Caco-2 (cell line): ENCODE data around the gene FCGR2B. TPM values are rescaled to one million over a fixed set of nuclear protein-coding genes. Genes with fewer than 3 reads are reported as not detected.
"Not testable (repeated sequence)": the region's sequence is repeated elsewhere in the genome, so short reads cannot be mapped to it uniquely, and the experiment has no call there.

Experiments
- BruUV-seq: library from RNA; stranded (reverse); fragments of 400-500 nt; replicated peaks from 2 replicates; lab custom pipeline; 2021; lab: Mats Ljungman, UMichigan
- CTCF ChIA-PET: fragments of 300-600 bp; sonication (Branson Sonifier 250); formaldehyde crosslinking; loops from one replicate; lab custom pipeline; 2022; ENCODE audit warnings: antibody characterized with exemption; lab: Charles Lee
- POLR2A ChIA-PET: fragments of 300-600 bp; sonication (Branson Sonifier 250); formaldehyde crosslinking; loops from one replicate; lab custom pipeline; 2022; ENCODE audit warnings: antibody characterized with exemption; lab: Charles Lee
- DNase-seq, 2 experiments: peaks; one replicate each; pipeline versions ENCODE4 v3.0.0 to v3.0.0-alpha.2; 2020 to 2022
- H3K27me3 ChIP-seq: replicated peaks from 2 replicates; pipeline ENCODE4 v1.6.0; 2011; ENCODE audit warnings: low read length; ENCODE audit not compliant: control insufficient read depth, insufficient read depth
- H3K36me3 ChIP-seq: 2 replicates; pipeline ENCODE4 v1.5.1; 2011; ENCODE audit warnings: low read length; ENCODE audit not compliant: control insufficient read depth, insufficient read depth
- H3K4me1 ChIP-seq: fragments of 250-450 bp; sonication (Bioruptor Pico); 2 replicates; pipeline ENCODE4 v1.5.1; 2020; ENCODE audit warnings: mild to moderate bottlenecking
- H3K4me3 ChIP-seq: 2 replicates; pipeline ENCODE4 v1.5.1; 2011; ENCODE audit warnings: low read depth, mild to moderate bottlenecking, control low read depth, low read length
- H3K9me3 ChIP-seq: fragments of 250-450 bp; sonication (Bioruptor Pico); 2 replicates; pipeline ENCODE4 v1.5.1; 2020; ENCODE audit warnings: mild to moderate bottlenecking, moderate library complexity
- H3K27ac Mint-ChIP-seq: one replicate; pipeline ENCODE4 v1.8.0; 2022; ENCODE audit warnings: mixed read lengths; ENCODE audit not compliant: unreplicated experiment
- H3K27me3 Mint-ChIP-seq: one replicate; pipeline ENCODE4 v1.8.0; 2022; ENCODE audit warnings: mixed read lengths; ENCODE audit not compliant: insufficient read depth, unreplicated experiment
- H3K36me3 Mint-ChIP-seq: one replicate; pipeline ENCODE4 v1.8.0; 2022; ENCODE audit warnings: mild to moderate bottlenecking, mixed read lengths; ENCODE audit not compliant: insufficient read depth, unreplicated experiment
- H3K4me1 Mint-ChIP-seq: one replicate; pipeline ENCODE4 v1.8.0; 2022; ENCODE audit warnings: low read depth, mixed read lengths; ENCODE audit not compliant: unreplicated experiment
- H3K4me3 Mint-ChIP-seq: one replicate; pipeline ENCODE4 v1.8.0; 2022; ENCODE audit warnings: mild to moderate bottlenecking, moderate library complexity, mixed read lengths; ENCODE audit not compliant: unreplicated experiment
- H3K9me3 Mint-ChIP-seq: one replicate; pipeline ENCODE4 v1.8.0; 2022; ENCODE audit warnings: mixed read lengths; ENCODE audit not compliant: unreplicated experiment
- intact Hi-C: fragments of 100-400 bp; cut with micrococcal nuclease; formaldehyde crosslinking; loops from one replicate; pipeline ENCODE4 v1.10.0; 2022; ENCODE audit not compliant: unreplicated experiment
- total RNA-seq: library from RNA; stranded (reverse); gene quantifications from 2 replicates; pipeline ENCODE4 v1.2.3, GENCODE V29; 2022
- TF ChIP-seq, protein P1 (sequence below), 2 experiments: fragments of 200-600 bp in 1 of 2; IDR thresholded peaks; 1 replicate in 1 of 2; 2 replicates in 1 of 2; pipeline versions ENCODE4 v1.5.1 to v1.8.0; 2011 to 2022; ENCODE audit warnings: antibody characterized with exemption in 1 of 2, control low read depth in 1 of 2, inconsistent platforms in 1 of 2, low read depth in 1 of 2, low read length in 1 of 2, mild to moderate bottlenecking in 1 of 2, moderate library complexity in 1 of 2; ENCODE audit not compliant: insufficient read depth in 1 of 2, severe bottlenecking in 1 of 2, unreplicated experiment in 1 of 2

Gene FCGR2B
- total RNA-seq, 1 experiment from 2014 or later = not detected

DNA sequence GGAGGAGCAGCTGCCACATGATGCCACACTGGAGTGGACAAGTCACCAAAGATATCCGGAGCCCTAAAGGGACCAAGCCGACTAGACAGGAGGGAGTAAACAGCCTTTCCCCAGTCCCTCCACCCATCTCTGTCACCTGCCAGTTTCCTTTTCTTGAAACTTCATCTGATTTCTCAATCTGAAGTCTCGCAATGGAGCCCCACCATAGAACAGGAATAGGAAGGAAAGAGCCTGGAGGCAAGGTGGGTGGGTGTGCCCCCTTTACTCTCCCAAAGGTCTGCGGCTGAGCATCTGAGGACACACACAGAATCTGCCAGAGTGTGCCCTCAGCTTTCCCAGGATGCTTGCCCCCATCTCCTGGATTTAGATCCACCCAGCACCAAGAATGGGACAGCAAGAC, 31.9 kb upstream of the FCGR2B start, which contains the start of gene FCGR3B:
Gene FCGR3B, minus strand, starts transcription at position 101 of the 400 bp plus-strand sequence. Its CDS starts 82 bp downstream, at position 19.
- Mint-ChIP-seq H3K9me3 (no peaks in the 10 kb centered on the region), H3K4me1 (no peaks in the 10 kb centered on the region), H3K4me3 (no peak within 1 kb of the TSS), H3K36me3 (no peaks in the 10 kb centered on the region), H3K27ac (no peak within 1 kb of the TSS), H3K27me3 (peaks cover 3% of the 10 kb centered on the region)
- Histone ChIP-seq H3K9me3 (no peaks in the 10 kb centered on the region), H3K36me3 (no peaks in the 10 kb centered on the region), H3K4me3 (no peak within 1 kb of the TSS), H3K4me1 (no peaks in the 10 kb centered on the region), H3K27me3 (no peaks in the 10 kb centered on the region)
- CTCF ChIA-PET = no interaction called here
- no TSS peak for BruUV-seq
- TF ChIP-seq, protein P1, sequence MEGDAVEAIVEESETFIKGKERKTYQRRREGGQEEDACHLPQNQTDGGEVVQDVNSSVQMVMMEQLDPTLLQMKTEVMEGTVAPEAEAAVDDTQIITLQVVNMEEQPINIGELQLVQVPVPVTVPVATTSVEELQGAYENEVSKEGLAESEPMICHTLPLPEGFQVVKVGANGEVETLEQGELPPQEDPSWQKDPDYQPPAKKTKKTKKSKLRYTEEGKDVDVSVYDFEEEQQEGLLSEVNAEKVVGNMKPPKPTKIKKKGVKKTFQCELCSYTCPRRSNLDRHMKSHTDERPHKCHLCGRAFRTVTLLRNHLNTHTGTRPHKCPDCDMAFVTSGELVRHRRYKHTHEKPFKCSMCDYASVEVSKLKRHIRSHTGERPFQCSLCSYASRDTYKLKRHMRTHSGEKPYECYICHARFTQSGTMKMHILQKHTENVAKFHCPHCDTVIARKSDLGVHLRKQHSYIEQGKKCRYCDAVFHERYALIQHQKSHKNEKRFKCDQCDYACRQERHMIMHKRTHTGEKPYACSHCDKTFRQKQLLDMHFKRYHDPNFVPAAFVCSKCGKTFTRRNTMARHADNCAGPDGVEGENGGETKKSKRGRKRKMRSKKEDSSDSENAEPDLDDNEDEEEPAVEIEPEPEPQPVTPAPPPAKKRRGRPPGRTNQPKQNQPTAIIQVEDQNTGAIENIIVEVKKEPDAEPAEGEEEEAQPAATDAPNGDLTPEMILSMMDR (IDR thresholded peaks at IDR 0.05; ENCODE audit: insufficient read depth in 1 of 2, low read depth in 1 of 2, low read length in 1 of 2, severe bottlenecking in 1 of 2, unreplicated experiment in 1 of 2) = no peak
- intact Hi-C loops = no loop called here
- no peak for DNase-seq
- POLR2A ChIA-PET = no interaction called here

DNA sequence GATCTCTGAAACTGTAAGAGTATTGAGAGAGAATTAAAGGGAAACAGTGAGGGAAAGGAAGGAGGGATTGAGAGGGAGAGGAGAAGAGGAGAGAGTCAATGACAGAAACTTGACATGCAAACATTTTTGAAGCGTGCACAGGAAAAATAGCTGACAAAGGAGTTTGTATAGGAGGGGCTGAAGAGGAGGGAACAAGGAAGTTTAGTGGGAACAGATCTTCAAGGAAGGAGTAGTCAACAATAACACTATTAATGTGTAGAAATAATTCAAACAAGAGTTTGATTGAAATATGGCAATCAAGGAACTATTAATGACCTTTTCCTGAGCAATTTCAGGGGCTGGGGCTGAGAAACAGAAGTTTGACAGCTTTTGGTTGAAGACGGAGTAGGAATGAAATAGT, 27.9 kb upstream of the FCGR2B start:
- BruUV-seq, H3K4me1 Mint-ChIP-seq, H3K4me1 ChIP-seq, CTCF ChIA-PET, H3K27me3 ChIP-seq, H3K27ac Mint-ChIP-seq, POLR2A ChIA-PET, H3K4me3 Mint-ChIP-seq, DNase-seq, H3K9me3 Mint-ChIP-seq, H3K27me3 Mint-ChIP-seq, H3K9me3 ChIP-seq, H3K36me3 ChIP-seq, H3K36me3 Mint-ChIP-seq, intact Hi-C loops, H3K4me3 ChIP-seq: not testable (repeated sequence)

DNA sequence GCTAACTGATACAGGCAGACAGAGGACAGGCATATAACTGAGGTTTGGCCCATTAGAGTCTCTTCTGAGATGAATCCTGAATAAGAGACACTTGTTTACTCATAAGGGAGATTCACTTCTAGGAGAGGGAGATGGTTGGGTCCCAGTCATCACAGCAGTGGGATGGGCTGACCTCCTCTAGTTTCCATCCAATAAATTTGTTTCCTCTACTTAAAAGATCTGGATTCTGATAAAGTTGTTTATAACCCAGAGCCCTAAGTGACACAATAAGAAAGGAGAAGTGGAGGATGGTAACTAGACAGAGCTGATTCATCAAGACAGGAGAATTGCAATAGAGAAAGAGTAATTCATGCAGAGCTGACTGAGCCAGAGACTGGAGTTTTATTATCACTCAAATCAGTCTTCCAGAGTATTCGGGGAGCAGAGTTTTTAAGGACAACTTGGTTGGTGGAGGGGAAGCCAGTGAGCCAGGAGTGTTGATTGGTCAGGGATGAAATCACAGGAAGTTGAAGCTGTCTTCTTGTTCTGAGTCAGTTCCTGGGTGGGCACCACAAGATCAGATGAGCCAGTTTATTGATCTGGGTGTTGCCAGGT, 26.7 kb upstream of the FCGR2B start:
- H3K36me3 Mint-ChIP-seq, H3K27me3 Mint-ChIP-seq, H3K4me3 Mint-ChIP-seq, POLR2A ChIA-PET, H3K27me3 ChIP-seq, CTCF ChIA-PET, H3K4me1 Mint-ChIP-seq, DNase-seq, BruUV-seq, H3K36me3 ChIP-seq, H3K27ac Mint-ChIP-seq, intact Hi-C loops, H3K9me3 Mint-ChIP-seq, H3K4me3 ChIP-seq, H3K4me1 ChIP-seq, H3K9me3 ChIP-seq: not testable (repeated sequence)

DNA sequence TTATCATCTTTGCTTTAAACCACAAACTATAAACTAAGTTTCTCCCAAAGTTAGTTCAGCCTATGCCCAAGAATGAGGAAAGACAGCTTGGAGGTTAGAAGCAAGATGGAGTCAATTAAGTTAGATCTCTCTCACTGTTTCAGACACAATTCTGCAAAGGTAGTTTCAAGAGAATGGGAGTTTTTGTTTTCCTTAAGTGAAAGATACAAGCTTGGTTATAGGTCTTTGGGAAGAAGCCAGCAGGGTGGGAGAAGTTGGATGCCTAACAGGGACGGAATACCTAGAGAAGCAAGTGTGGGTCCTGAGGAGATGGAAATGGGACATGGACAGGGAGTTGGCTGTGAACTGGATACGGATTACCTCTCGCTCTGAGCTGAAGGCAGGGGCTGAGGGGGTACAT, 26.0 kb upstream of the FCGR2B start:
- H3K27me3 ChIP-seq, H3K36me3 ChIP-seq, BruUV-seq, intact Hi-C loops, H3K4me3 ChIP-seq, H3K9me3 Mint-ChIP-seq, H3K36me3 Mint-ChIP-seq, POLR2A ChIA-PET, CTCF ChIA-PET, H3K4me3 Mint-ChIP-seq, H3K4me1 Mint-ChIP-seq, H3K27me3 Mint-ChIP-seq, DNase-seq, H3K27ac Mint-ChIP-seq, H3K4me1 ChIP-seq, H3K9me3 ChIP-seq: not testable (repeated sequence)

DNA sequence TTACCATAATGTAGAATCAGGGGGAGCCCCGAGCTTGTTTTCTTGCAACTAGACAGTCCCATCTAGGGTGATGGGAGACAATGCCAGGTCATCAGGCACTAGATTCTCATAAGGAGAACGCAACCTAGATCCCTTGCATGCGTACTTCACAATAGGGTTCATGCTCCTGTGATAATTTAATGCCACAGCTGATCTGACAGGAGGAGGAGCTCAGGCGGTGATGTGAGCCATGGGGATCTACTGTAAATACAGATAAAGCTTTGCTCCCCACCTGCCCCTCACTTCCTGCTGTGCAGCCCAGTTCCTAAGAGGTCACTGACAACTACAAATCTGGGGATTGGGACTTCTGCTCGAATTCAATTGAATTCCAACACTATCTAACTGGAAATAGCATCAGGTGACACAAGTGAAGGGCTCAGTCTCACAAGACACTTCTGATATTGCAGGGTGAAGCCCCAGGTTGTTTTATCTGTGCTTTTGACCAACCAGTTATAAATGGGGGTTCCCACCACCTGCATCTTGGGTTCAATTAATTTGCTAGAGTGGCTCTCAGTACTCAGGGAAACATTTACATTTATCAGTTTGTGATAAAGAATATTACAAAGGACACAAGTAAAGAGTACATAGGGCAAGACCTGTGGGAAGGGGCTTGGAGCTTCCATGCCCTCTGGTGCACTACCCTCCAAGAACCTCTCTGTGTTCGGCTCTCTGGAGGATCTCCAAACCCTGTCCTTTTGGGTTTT, 24.5 kb upstream of the FCGR2B start:
- H3K27me3 ChIP-seq, H3K36me3 ChIP-seq, H3K4me1 Mint-ChIP-seq, intact Hi-C loops, H3K9me3 Mint-ChIP-seq, H3K27me3 Mint-ChIP-seq, CTCF ChIA-PET, POLR2A ChIA-PET, H3K4me1 ChIP-seq, H3K36me3 Mint-ChIP-seq, H3K4me3 ChIP-seq, BruUV-seq, H3K4me3 Mint-ChIP-seq, H3K9me3 ChIP-seq, DNase-seq, H3K27ac Mint-ChIP-seq: not testable (repeated sequence)

DNA sequence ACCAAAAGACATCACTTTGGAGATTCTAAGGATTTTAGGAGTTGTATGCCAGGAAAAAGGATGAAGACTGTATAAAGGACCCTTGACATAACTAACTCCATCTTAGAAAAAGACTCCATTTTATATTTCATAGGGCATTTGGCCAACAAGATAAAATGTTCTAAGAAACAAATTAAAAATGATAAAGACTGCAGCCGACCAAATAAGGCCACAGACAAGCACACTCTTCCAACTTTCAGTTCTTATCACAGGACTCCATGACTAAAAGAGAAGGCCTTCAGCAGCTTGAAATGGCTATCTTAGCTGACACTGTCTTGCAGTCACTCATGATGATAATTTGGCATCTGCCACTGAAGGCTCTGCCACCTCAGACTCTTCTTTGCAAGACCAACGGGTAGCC, 23.7 kb upstream of the FCGR2B start:
- H3K4me3 Mint-ChIP-seq, H3K36me3 ChIP-seq, H3K27me3 Mint-ChIP-seq, intact Hi-C loops, H3K36me3 Mint-ChIP-seq, H3K27me3 ChIP-seq, BruUV-seq, H3K9me3 Mint-ChIP-seq, H3K4me1 ChIP-seq, H3K4me1 Mint-ChIP-seq, H3K27ac Mint-ChIP-seq, H3K9me3 ChIP-seq, POLR2A ChIA-PET, CTCF ChIA-PET, H3K4me3 ChIP-seq, DNase-seq: not testable (repeated sequence)
